Right cardiac atrium (tissue), 5 donors: ENCODE data around the gene MBOAT7. TPM values are rescaled to one million over a fixed set of nuclear protein-coding genes. Genes with fewer than 3 reads are reported as not detected.

Source experiments
- ATAC-seq, 2 donors: fragments of 200-7000 bp; cut with Tn5 transposase; one replicate each; pipeline versions ENCODE4 v1.8.0 to v1.9.1; 2020; ENCODE audit warnings: moderate library complexity in 2 of 2, mild to moderate bottlenecking in 1 of 2
- DNase-seq, 3 donors: peaks; one replicate each; pipeline ENCODE4 v3.0.0-alpha.2; 2020
- H3K27ac ChIP-seq: one replicate; pipeline ENCODE4 v1.5.1; 2013; ENCODE audit warnings: mild to moderate bottlenecking, low read length, control low read depth, moderate library complexity
- H3K27me3 ChIP-seq: one replicate; pipeline ENCODE4 v1.6.1; 2013; ENCODE audit not compliant: control insufficient read depth, insufficient read depth
- H3K4me1 ChIP-seq: one replicate; pipeline ENCODE4 v1.6.1; 2013; ENCODE audit warnings: low read length; ENCODE audit not compliant: control insufficient read depth, insufficient read depth
- H3K4me3 ChIP-seq: one replicate; pipeline ENCODE4 v1.5.1; 2013; ENCODE audit warnings: low read length, control low read depth
- H3K9me3 ChIP-seq: one replicate; pipeline ENCODE4 v1.6.1; 2013; ENCODE audit warnings: low read length; ENCODE audit not compliant: control insufficient read depth
- WGBS: extraction: QIAGEN DNeasy Blood & Tissue Kit; methylation state at CpG from one replicate; pipeline ENCODE4 v1.1.7; 2013; 5-methylcytosine and 5-hydroxymethylcytosine counted together
- intact Hi-C, 4 donors: fragments of 100-400 bp; cut with DNase I; formaldehyde crosslinking; loops; one replicate each; pipeline versions ENCODE4 v1.11.0 to v1.14.0; 2022 to 2023
- polyA plus RNA-seq: library from polyadenylated mRNA; stranded (reverse); fragments of 200-250 nt; gene quantifications from one replicate; pipeline ENCODE4 v1.2.3, GENCODE V29; 2013
- total RNA-seq, 4 donors: library from RNA; stranded (reverse); fragmentation: NEBNext Ultra II Directional; extraction: Animal tissue kit (Norgen Biotek cat#: 25700); gene quantifications; one replicate each; pipeline ENCODE4 v1.2.1, GENCODE V29; 2021
- donor health status: healthy with polysubstance abuse.
- donor health status: DM: no; HTN: yes; CAD: no.
- donor health status: DM: no; HTN: no; CAD: no.
- donor health status: DM: no; HTN: yes; CAD: no; lungs with severe emphysema.
- donor health status: DM: yes; HTN: yes; CAD: no.

Gene MBOAT7
- total and polyA plus RNA-seq, 5 donors, result 16.1 to 23.6 (median 19.9) TPM

DNA sequence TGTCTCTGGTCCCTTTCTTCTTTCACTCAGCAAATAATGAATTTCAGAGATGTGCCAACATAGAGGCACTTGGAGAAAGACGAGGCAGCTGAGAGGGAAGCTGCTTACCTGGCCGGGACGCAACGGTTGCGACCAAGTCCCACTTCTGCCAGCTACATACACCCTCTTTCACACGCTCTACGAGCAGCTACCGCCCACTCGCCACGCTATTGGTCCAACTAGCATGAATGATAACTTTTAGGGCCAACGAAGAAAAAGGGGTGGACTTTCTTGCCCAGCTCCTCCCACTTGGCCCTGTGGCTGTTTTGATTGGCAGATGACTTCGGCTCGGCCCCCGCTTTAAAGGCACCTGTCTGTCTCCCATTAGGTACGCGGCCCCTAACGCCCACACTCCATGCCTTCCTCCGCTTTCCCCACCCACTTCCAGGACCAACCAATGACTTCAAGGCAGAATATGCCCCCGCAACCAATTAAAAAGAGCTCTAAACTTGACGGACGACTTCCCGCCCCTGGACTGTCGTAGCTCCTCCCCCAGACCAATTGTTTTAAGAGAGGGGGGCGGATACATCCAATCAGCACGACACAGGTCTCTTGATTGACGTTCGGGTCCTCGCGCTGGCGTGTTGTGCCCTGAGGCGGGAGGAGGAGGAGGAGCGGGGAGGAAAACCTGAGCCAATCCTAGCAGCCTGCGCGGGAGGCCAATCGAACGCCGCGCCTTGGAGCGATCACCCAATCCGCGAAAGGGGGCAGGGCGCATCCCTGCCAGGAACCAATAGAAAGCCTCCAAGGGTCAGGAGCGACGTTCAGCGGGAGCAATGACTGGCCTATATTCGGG is 52.3 kb downstream of the MBOAT7 start:
- Histone ChIP-seq H3K4me1 (peaks cover 5% of the 10 kb centered on the region), H3K4me3 (peak overlapping the region; percentile 88), H3K27ac (peak overlapping the region; percentile 40), H3K9me3 (no peaks in the 10 kb centered on the region), H3K27me3 (no peaks in the 10 kb centered on the region)
- ATAC-seq (peak; percentile 94 to 95), DNase-seq (peak; percentile 99 to 100 (median 100))
- intact Hi-C loops, result no loop called here
- under 1% methylated on average over 46 of the region's 46 CpGs for WGBS

DNA sequence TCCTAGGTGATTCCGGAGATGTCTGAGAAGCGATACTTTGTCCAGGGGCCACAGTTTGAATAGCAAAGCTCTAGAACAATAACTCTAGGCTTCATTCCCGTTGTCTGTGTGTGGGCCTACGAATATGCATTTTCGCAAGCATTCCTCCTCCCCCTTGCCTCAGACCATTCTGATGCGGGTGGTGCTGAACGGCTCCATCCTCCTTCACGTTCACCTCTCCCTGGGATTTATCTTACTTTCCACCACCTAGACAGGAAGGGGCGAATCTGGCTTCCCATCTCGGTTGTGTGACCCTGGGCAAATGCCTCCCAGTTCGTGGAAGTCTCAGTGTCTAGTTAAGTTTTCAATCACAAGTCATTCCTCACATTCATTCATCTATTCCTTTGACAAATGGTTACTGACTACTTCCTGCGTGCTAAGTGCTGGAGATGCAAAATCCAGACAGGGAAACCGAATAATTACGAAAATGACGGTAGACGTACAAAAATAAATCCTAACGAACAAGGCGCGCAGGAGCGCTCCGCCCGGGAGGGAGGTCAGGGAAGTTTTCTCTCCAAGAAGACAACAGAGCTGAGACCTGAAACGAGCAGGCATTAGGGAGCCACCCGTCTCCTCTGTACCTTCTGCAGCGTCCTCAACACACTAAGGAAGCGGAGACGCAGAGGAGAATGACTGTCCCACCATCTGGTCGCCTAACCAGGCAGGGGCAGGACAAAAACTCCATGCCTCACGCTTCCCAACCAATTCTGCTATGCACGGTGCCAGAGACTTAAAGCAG is 53.1 kb downstream of the MBOAT7 start:
- no peaks in the 10 kb centered on the region for H3K9me3 ChIP-seq
- intact Hi-C loops, result no loop called here
- H3K4me1 ChIP-seq, result peaks cover 5% of the 10 kb centered on the region
- no peaks in the 10 kb centered on the region for H3K27me3 ChIP-seq
- H3K4me3 ChIP-seq, result peak overlapping the region; percentile 54
- H3K27ac ChIP-seq, result peak overlapping the region; percentile 40
- peak in 1 of 3 donors; percentile 51 for DNase-seq
- 3% methylated on average over 30 of the region's 30 CpGs for WGBS
- no peak for ATAC-seq

DNA sequence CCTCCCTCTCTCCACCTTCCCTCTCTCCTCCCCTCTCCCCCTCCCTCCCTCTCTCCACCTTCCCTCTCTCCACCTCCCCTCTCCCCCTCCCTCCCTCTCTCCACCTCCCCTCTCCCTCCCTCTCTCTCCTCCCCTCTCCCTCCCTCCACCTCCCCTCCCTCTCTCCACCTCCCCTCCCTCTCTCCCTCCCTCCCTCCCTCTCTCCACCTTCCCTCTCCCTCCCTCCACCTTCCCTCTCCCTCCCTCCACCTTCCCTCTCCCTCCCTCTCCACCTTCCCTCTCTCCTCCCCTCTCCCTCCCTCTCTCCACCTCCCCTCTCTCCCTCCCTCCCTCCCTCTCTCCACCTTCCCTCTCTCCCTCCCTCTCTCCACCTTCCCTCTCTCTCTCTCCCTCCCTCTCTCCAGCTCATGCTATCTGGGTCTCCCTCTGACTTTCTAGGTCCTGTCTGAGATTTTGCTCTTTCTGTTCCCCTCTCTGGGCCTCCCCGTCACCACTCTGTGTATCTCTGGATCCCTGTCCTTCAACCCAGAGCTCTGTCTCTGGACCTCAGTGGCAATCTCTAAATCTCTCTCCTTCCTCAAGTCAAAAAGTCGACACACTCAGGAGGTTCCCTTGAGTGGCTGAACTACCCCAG is 55.3 kb downstream of the MBOAT7 start:
- Histone ChIP-seq H3K9me3 (no peaks in the 10 kb centered on the region), H3K4me3 (no peak overlapping the region), H3K27ac (no peak overlapping the region), H3K4me1 (peaks cover 3% of the 10 kb centered on the region), H3K27me3 (no peaks in the 10 kb centered on the region)
- ATAC-seq (no peak), DNase-seq (no peak)
- WGBS, result 71% methylated on average over 2 of the region's 2 CpGs
- intact Hi-C loops, result no loop called here

DNA sequence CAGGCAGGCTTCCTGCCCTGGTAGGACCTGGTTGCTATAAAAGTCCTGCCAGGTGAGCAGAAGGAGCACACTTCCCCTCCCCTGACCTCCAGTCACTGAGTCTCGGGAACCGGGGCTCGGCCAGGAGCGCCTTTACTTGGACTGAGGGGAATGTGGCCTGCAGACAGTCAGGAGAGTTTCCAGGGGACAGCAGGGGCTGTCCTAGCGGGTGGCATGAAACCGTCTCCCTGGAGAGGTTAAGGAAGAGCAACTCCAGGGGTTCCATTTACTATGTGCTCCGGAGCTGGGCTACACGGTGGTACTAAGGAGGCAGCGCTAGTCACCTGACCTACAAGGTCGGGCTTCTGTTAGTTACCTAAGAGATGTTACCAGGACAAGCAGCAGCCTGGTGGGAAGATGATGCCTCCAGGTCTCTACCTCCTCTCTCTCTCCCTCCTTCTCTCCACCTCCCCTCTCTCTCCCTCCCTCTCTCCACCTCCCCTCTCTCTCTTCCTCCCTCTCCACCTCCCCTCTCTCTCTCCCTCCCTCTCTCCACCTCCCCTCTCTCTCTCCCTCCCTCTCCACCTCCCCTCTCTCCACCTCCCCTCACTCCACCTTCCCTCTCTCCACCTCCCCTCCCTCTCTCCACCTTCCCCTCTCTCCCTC is 55.9 kb downstream of the MBOAT7 start:
- peaks cover 2% of the 10 kb centered on the region for H3K4me1 ChIP-seq
- no peaks in the 10 kb centered on the region for H3K9me3 ChIP-seq
- WGBS, result 80% methylated on average over 10 of the region's 10 CpGs
- no peaks in the 10 kb centered on the region for H3K27me3 ChIP-seq
- intact Hi-C loops, result no loop called here
- H3K27ac ChIP-seq, result no peak overlapping the region
- H3K4me3 ChIP-seq, result no peak overlapping the region
- DNase-seq (peak in 1 of 3 donors; percentile 38), ATAC-seq (no peak)

DNA sequence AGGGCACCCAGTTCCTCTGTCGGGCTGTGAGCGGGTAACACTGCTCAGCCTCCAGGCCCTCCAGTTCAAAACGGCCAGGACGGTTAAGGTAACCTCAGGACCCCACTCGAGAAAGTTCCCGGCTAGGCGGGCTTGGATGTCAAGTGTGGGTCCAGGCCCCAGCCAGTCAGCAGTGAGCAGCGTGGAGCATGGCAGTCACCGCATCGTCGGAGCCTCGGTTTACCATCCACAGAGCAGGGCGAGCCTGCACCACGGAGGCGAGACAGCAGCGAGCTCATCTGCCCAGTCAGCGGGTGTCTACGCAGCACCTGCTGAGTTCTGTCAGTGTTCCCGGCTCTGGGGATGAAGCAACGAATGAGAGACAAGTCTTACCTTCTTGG is 59.8 kb downstream of the MBOAT7 start:
- DNase-seq, result peak in 1 of 3 donors; percentile 45
- Histone ChIP-seq H3K27ac (no peak overlapping the region), H3K27me3 (no peaks in the 10 kb centered on the region), H3K4me1 (no peaks in the 10 kb centered on the region), H3K4me3 (no peak overlapping the region), H3K9me3 (no peaks in the 10 kb centered on the region)
- no peak for ATAC-seq
- 97% methylated on average over 20 of the region's 20 CpGs for WGBS
- intact Hi-C loops, result no loop called here

DNA sequence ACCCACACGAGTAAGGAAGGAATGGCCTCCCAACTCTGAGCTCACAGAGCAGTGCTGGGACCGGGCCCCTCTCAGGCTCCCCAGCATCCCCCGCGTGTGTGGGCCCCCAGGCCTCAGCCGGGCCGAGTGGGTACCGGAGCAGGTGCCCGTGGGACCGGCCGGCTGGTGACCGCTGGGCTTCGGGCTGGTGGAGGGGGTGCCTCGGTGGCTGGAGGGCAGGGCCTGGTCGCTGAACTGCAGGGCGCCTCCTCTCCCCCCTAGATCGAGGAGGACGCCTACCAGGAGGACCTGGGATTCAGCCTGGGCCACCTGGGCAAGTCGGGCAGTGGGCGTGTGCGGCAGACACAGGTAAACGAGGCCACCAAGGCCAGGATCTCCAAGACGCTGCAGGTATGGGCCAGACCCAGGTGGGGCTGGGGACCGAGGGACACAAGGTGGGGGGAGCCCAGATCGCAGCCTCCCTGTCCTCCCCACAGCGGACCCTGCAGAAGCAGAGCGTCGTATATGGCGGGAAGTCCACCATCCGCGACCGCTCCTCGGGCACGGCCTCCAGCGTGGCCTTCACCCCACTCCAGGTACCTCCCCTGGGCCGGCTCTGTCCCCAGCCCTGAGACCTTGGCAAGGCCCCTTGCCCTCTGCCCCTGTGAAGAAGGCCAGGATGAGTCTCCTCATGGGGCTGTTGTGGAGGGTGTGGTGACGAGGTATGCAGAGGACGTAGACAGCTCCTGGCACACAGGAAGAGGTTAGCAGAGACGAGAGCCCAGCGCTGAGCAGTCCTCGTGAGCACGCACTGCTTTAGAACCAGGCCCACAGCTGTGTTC is 60.4 kb downstream of the MBOAT7 start:
- ATAC-seq (no peak), DNase-seq (no peak)
- H3K27ac ChIP-seq, result no peak overlapping the region
- H3K9me3 ChIP-seq, result no peaks in the 10 kb centered on the region
- H3K27me3 ChIP-seq, result no peaks in the 10 kb centered on the region
- 95% methylated on average over 41 of the region's 41 CpGs for WGBS
- H3K4me3 ChIP-seq, result no peak overlapping the region
- intact Hi-C loops, result no loop called here
- no peaks in the 10 kb centered on the region for H3K4me1 ChIP-seq

DNA sequence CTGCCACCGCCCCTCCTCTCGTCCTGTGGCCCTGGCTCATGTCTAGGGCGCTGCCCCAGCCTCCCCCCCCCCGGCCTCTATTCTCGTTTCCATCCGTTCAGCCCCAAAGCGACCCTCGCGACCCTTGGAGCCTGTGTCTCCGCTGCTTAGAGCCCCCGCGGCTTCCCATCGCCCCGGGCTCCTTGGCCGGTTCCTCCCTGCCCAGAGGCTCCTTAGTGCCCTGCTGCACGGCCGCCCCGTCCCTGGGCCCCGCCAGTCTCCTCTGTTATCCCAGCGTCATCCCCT is 61.0 kb downstream of the MBOAT7 start:
- H3K4me3 ChIP-seq, result no peak overlapping the region
- DNase-seq, result peak in 1 of 3 donors; percentile 46
- 89% methylated on average over 20 of the region's 20 CpGs for WGBS

DNA sequence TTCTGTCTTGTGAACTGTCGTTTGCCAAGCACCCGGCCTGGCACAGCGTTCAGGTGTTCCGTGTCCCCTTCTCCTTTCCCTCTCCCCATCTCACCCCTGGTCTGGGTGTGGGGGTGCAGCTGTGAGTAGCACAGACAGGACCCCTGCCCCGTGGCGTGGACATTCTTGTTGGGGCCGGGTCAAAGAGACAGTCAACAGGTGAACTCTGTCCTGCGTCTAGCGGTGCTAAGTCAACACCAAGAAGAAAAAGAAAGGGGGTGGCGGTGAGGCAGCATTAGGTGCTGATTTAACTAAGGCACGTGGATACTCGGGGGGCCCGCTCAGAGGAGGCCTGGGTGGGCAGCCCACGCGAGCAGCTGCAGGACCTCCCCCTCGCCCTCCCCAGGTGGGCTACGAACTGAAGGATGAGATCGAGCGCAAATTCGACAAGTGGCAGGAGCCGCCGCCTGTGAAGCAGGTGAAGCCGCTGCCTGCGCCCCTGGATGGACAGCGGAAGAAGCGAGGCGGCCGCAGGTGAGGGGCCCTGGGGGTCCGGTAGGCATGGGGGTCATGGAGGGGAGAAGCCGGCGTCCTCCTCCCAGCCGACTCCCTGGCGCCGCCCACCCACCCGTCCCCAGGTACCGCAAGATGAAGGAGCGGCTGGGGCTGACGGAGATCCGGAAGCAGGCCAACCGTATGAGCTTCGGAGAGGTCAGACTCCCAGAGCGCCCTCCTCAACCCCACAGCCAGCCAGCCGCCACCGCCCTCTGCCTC is 61.5 kb downstream of the MBOAT7 start:
- Histone ChIP-seq H3K27me3 (no peaks in the 10 kb centered on the region), H3K27ac (no peak overlapping the region), H3K4me3 (no peak overlapping the region), H3K9me3 (no peaks in the 10 kb centered on the region), H3K4me1 (no peaks in the 10 kb centered on the region)
- 93% methylated on average over 44 of the region's 44 CpGs for WGBS
- DNase-seq (peak in 1 of 3 donors; percentile 37), ATAC-seq (no peak)
- intact Hi-C loops, result no loop called here

More for the DNA sequence above, 61.0 kb downstream of the MBOAT7 start:
- Histone ChIP-seq H3K4me1 (no peaks in the 10 kb centered on the region), H3K27me3 (no peaks in the 10 kb centered on the region), H3K9me3 (no peaks in the 10 kb centered on the region), H3K27ac (no peak overlapping the region)
- intact Hi-C loops, result no loop called here
- no peak for ATAC-seq

DNA sequence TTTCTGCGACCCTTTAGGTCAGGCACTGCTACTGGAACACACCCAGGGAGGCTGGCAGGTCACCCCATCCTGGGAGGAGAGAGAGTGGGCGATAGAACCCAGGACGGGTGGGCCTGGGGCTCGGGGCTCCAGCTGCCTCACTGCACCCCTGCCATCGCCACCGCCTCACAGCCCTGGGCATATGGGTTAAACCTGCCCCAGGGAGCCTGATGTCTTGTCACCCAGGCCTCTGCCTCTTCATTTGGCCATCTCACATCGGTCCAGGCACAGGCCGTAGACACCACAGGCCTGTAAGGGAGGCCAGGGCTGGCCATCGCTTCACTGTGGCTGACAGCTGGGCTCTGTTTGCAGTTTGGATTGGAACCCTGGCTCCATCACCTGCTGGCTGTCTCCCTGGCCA is 63.7 kb downstream of the MBOAT7 start:
- H3K9me3 ChIP-seq, result no peaks in the 10 kb centered on the region
- H3K4me3 ChIP-seq, result no peak overlapping the region
- no peaks in the 10 kb centered on the region for H3K27me3 ChIP-seq
- H3K4me1 ChIP-seq, result no peaks in the 10 kb centered on the region
- ATAC-seq, result no peak
- 91% methylated on average over 9 of the region's 9 CpGs for WGBS
- peak in 1 of 3 donors; percentile 32 for DNase-seq
- intact Hi-C loops, result no loop called here
- no peak overlapping the region for H3K27ac ChIP-seq

DNA sequence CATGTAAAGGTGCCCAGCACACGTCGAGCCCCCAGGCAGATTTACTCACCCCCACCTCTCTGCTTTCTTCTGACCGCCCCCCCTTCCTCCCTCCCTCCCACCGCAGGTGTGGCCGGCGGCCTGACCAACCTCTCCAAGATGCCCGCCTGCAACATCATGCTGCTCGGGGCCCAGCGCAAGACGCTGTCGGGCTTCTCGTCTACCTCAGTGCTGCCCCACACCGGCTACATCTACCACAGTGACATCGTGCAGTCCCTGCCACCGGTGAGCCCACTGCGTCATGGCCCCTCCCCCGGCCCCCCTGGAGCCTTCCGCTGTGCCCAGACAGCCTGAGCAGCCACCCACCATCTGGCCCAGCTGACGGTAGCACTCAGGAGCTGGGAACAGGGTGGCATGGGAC is 65.0 kb downstream of the MBOAT7 start:
- ATAC-seq (no peak), DNase-seq (no peak)
- Histone ChIP-seq H3K4me3 (no peak overlapping the region), H3K27ac (no peak overlapping the region), H3K4me1 (no peaks in the 10 kb centered on the region), H3K9me3 (no peaks in the 10 kb centered on the region), H3K27me3 (no peaks in the 10 kb centered on the region)
- intact Hi-C loops, result no loop called here
- WGBS, result 92% methylated on average over 19 of the region's 19 CpGs
